ENCODE measurements around the gene STK31. TPM values are rescaled to one million over a fixed set of nuclear protein-coding genes. Genes with fewer than 3 reads are reported as not detected.

STK31 gene
- polyA plus RNA-seq, 2 of the 4 experiments (the other 2 are of a cell fraction) = 2.3 to 3.9 TPM

DNA sequence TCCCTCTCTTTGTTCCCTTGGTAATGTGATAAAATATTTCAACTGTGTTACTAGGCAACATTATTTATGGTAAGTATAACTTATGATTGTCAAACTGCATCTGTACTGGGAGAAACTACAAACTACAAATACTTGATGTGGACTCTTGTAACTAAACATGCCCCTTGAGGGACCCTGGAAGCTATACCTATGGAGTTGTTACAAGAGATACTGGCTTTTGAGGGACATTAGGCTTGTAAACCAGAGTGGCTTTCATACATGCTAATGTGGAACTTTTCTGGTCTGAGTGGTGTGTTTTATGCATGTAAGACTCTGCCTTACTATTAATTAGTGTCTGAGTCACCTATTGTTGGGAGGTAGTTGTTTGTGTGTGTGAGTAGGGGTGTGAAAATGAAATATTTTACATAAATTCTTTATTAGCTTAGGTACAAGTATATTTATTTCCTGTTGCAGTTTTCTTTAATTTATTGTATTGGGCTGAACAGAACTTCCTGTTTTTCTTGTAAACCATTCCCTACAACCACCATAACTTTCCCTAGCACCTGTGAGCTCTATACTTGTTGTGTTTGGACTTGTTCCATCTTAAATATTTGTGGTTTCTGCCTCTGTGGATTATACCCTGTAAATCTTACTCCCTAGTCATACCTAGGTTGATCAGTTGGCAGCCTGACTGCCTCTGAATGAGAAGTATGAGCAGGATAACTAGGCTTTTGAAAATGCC is 49.8 kb downstream of the STK31 start:
- ATAC-seq = peak in 1 of 2 experiments; percentile 61; a peak in 3 of 6 replicates
- TF ChIP-seq HDAC2 (IDR thresholded peaks at IDR 0.05) (no peak), ELK1 (IDR thresholded peaks at IDR 0.05; ENCODE audit: low read depth, low read length) (no peak), MAFK (IDR thresholded peaks at IDR 0.05; ENCODE audit: partially characterized antibody) (no peak)
- Histone ChIP-seq H3K4me2 (no peak overlapping the region), H3K4me3 (no peak overlapping the region), H3K4me1 (peaks cover 8% of the 10 kb centered on the region), H3K27ac (no peak overlapping the region), H3K9me3 (no peaks in the 10 kb centered on the region)
- peak; percentile 23 for FAIRE-seq
- DNase-seq (ENCODE audit: low read depth in 1 of 2, low spot score in 1 of 2) = peak in 1 of 2 experiments; percentile 16
- ChIA-PET CTCF (no interaction called here), POLR2A (no interaction called here)

DNA sequence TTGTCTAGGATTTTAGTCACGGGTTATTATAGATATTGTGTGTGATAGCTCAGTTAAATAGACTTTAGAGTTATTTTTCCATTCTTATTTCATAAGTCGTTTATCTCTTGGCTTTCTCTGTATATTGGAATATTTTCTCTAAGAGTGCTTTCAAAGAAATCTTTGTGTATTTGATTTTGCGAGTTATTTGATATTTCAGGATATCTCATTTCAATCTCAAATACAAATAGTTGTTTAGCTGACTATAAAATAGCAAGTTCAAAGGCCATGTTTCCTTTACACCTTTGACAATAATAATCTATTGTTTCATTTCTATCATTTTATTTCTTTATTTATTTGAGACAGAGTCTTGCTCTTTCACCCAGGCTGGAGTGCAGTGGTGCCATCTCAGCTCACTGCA is 55.9 kb downstream of the STK31 start:
- Histone ChIP-seq H3K27ac (no peak overlapping the region), H3K4me2 (no peak overlapping the region), H3K4me3 (no peak overlapping the region), H3K9me3 (no peaks in the 10 kb centered on the region), H3K4me1 (no peaks in the 10 kb centered on the region)
- DNase-seq (ENCODE audit: low read depth in 1 of 2, low spot score in 1 of 2) (no peak), ATAC-seq (no peak), FAIRE-seq (no peak)
- CTCF ChIA-PET = interaction anchor here (0.8 kb wide), 1 partner anchor 54 kb away, joined by 3 read pairs; no protein-coding TSS in a partner anchor
- WGBS (ENCODE audit: missing lambda C conversion rate) = 41% methylated on average over 3 of the region's 3 CpGs
- TF ChIP-seq HDAC2 (IDR thresholded peaks at IDR 0.05) = no peak
- POLR2A ChIA-PET = no interaction called here

GRCh38 chr7:23767514-23767913 is 57.5 kb downstream of the STK31 start:
- no peak overlapping the region for H3K27ac ChIP-seq
- no peak for FAIRE-seq
- H3K4me1 ChIP-seq = no peaks in the 10 kb centered on the region
- H3K4me2 ChIP-seq = no peak overlapping the region
- POLR2A ChIA-PET = no interaction called here
- no peaks in the 10 kb centered on the region for H3K9me3 ChIP-seq
- CTCF ChIA-PET = interaction anchor here (0.6 kb wide), 1 partner anchor 145 kb away, joined by 3 read pairs; no protein-coding TSS in a partner anchor
- ATAC-seq = no peak
- TF ChIP-seq TFCP2L1 (CRISPR knock-in tag; IDR thresholded peaks at IDR 0.05) = no peak
- no peak for TF ChIP-seq CTCF (IDR thresholded peaks at IDR 0.05)
- TF ChIP-seq BHLHE40 (IDR thresholded peaks at IDR 0.05; ENCODE audit: low read depth, low read length) = no peak
- TF ChIP-seq HEYL (CRISPR knock-in tag; IDR thresholded peaks at IDR 0.05) = no peak
- no peak for TF ChIP-seq PBX3 (IDR thresholded peaks at IDR 0.05)
- TF ChIP-seq RFX5 (IDR thresholded peaks at IDR 0.05) = no peak
- no peak for DNase-seq (ENCODE audit: low read depth in 1 of 2, low spot score in 1 of 2)
- H3K4me3 ChIP-seq = no peak overlapping the region

- ATAC-seq (no peak), FAIRE-seq (no peak), DNase-seq (ENCODE audit: low read depth in 1 of 2, low spot score in 1 of 2) (no peak)
- Histone ChIP-seq H3K9me3 (no peaks in the 10 kb centered on the region), H3K4me3 (no peak overlapping the region), H3K4me1 (no peaks in the 10 kb centered on the region), H3K4me2 (no peak overlapping the region), H3K27ac (no peak overlapping the region)
- WGBS (ENCODE audit: missing lambda C conversion rate) = 50% methylated on average over 3 of the region's 3 CpGs
- TF ChIP-seq ESRRA (IDR thresholded peaks at IDR 0.05; ENCODE audit: borderline replicate concordance, low read length) (no peak), TFCP2L1 (CRISPR knock-in tag; IDR thresholded peaks at IDR 0.05) (no peak), MYC (IDR thresholded peaks at IDR 0.05; ENCODE audit: borderline replicate concordance, low read length) (no peak), CHD2 (IDR thresholded peaks at IDR 0.05; ENCODE audit: low read length, partially characterized antibody) (no peak), POLR2A (IDR thresholded peaks at IDR 0.05; ENCODE audit: low read length) (no peak), EP300 (IDR thresholded peaks at IDR 0.05) (no peak), RFX5 (IDR thresholded peaks at IDR 0.05) (no peak), EHF (CRISPR knock-in tag; IDR thresholded peaks at IDR 0.05) (no peak), SREBF2 (IDR thresholded peaks at IDR 0.05) (no peak), PHF8 (IDR thresholded peaks at IDR 0.05; ENCODE audit: borderline replicate concordance, low read depth) (no peak), MAZ (IDR thresholded peaks at IDR 0.05; ENCODE audit: borderline replicate concordance, low read depth, low read length) (no peak), ELK1 (IDR thresholded peaks at IDR 0.05; ENCODE audit: low read depth, low read length) (no peak), RNF2 (IDR thresholded peaks at IDR 0.05; ENCODE audit: borderline replicate concordance, low read depth) (no peak), CHD4 (IDR thresholded peaks at IDR 0.05; ENCODE audit: borderline replicate concordance) (no peak), HES2 (IDR thresholded peaks at IDR 0.05) (no peak)
- TF ChIP-seq, protein P1, sequence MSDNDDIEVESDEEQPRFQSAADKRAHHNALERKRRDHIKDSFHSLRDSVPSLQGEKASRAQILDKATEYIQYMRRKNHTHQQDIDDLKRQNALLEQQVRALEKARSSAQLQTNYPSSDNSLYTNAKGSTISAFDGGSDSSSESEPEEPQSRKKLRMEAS (IDR thresholded peaks at IDR 0.05) = no peak
- TF ChIP-seq, protein P2, sequence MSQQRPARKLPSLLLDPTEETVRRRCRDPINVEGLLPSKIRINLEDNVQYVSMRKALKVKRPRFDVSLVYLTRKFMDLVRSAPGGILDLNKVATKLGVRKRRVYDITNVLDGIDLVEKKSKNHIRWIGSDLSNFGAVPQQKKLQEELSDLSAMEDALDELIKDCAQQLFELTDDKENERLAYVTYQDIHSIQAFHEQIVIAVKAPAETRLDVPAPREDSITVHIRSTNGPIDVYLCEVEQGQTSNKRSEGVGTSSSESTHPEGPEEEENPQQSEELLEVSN (IDR thresholded peaks at IDR 0.05; ENCODE audit: borderline replicate concordance, low read depth) = no peak
- ChIA-PET CTCF (interaction anchor here (0.6 kb wide), 1 partner anchor 144 kb away, joined by 3 read pairs; no protein-coding TSS in a partner anchor), POLR2A (no interaction called here)
Measured at GRCh38 chr7:23768022-23768421, 58.0 kb downstream of the STK31 start.

Measured in A549 (cell line).